Tibial nerve (tissue), 4 donors: Measurements from ENCODE around the gene PRKG1. TPM values are rescaled to one million over a fixed set of nuclear protein-coding genes. Genes with fewer than 3 reads are reported as not detected.

Source experiments
- DNase-seq, 2 donors: peaks; one replicate each; pipeline ENCODE4 v3.0.0-alpha.2; 2019; ENCODE audit warnings: low spot score in 2 of 2
- H3K27ac ChIP-seq, 4 donors: fragments of 200-600 bp; sonication (generic) in 3 of 4; one replicate each; pipeline ENCODE4 v1.5.1; 2017 to 2019; ENCODE audit warnings: mild to moderate bottlenecking in 1 of 4
- H3K27me3 ChIP-seq, 2 donors: fragments of 200-600 bp; sonication (generic) in 1 of 2; one replicate each; pipeline versions ENCODE4 v1.5.1 to v1.6.0; 2017 to 2019
- H3K36me3 ChIP-seq, 3 donors: fragments of 200-600 bp; sonication (generic); one replicate each; pipeline ENCODE4 v1.5.1; 2018 to 2019
- H3K4me1 ChIP-seq, 4 donors: fragments of 200-600 bp; sonication (generic) in 3 of 4; one replicate each; pipeline ENCODE4 v1.5.1; 2017 to 2019
- H3K4me3 ChIP-seq, 4 donors: fragments of 200-600 bp; sonication (generic) in 3 of 4; one replicate each; pipeline ENCODE4 v1.5.1; 2017 to 2019; ENCODE audit warnings: mild to moderate bottlenecking in 1 of 4, moderate library complexity in 1 of 4
- H3K9me3 ChIP-seq, 4 donors: fragments of 200-600 bp; sonication (generic) in 3 of 4; one replicate each; pipeline ENCODE4 v1.5.1; 2017 to 2019
- EP300 ChIP-seq, 2 donors: sonication (generic); formaldehyde crosslinking; IDR thresholded peaks; one replicate each; pipeline ENCODE4 v1.6.1; 2017; ENCODE audit warnings: antibody characterized with exemption in 2 of 2, mild to moderate bottlenecking in 1 of 2
- POLR2A ChIP-seq, 2 donors: fragments of 450-650 bp; IDR thresholded peaks; one replicate each; pipeline ENCODE4 v1.6.1; 2017; ENCODE audit warnings: antibody characterized with exemption in 2 of 2, mild to moderate bottlenecking in 2 of 2, moderate library complexity in 2 of 2
- WGBS, 2 donors: methylation state at CpG; one replicate each; pipeline ENCODE4 v1.1.5; 2018; 5-methylcytosine and 5-hydroxymethylcytosine counted together
- total RNA-seq, 4 donors: library from RNA; depleted of rRNA; stranded (reverse); fragments of >200 nt; gene quantifications; one replicate each; pipeline ENCODE4 v1.1.0, GENCODE V29; 2016
- TF ChIP-seq, protein P1 (sequence below), 5 experiments: fragments of 200-600 bp in 3 of 5; fragments of 450-650 bp in 2 of 5; sonication (generic) in 3 of 5; IDR thresholded peaks; one replicate each; pipeline ENCODE4 v1.5.1; 2016 to 2019; ENCODE audit warnings: antibody characterized with exemption in 5 of 5, mild to moderate bottlenecking in 3 of 5, moderate library complexity in 2 of 5

PRKG1 gene
- total RNA-seq, 4 donors from 2014 or later: 8.7 to 35.0 (median 14.8) TPM

DNA sequence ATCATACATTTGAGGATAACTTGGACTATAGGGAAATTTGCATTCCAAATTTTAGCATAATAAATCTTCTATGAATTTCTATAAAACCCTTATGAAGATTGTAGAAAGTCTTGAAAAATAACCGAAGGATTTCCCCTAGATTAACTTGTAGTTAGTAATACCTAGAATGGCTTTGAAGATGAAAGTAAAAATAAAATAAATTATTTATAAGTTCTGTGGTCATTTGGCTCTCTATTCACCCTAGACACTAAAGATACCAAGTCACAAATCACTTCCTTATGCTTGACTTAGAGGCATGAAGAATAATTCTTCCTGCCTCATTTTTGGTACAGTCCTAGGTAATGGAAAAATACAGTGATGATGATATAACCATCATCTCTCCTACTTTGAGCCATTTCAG lies 545.8 kb downstream of the PRKG1 start:
- Histone ChIP-seq H3K27me3 (no peaks in the 10 kb centered on the region), H3K4me3 (no peak overlapping the region), H3K36me3 (no peaks in the 10 kb centered on the region), H3K27ac (no peak overlapping the region), H3K9me3 (peaks cover 0 to 2% (median 0%) of the 10 kb centered on the region in 4 donors), H3K4me1 (no peaks in the 10 kb centered on the region)
- TF ChIP-seq EP300 (IDR thresholded peaks at IDR 0.05) (no peak), POLR2A (IDR thresholded peaks at IDR 0.05) (no peak)
- TF ChIP-seq, protein P1, sequence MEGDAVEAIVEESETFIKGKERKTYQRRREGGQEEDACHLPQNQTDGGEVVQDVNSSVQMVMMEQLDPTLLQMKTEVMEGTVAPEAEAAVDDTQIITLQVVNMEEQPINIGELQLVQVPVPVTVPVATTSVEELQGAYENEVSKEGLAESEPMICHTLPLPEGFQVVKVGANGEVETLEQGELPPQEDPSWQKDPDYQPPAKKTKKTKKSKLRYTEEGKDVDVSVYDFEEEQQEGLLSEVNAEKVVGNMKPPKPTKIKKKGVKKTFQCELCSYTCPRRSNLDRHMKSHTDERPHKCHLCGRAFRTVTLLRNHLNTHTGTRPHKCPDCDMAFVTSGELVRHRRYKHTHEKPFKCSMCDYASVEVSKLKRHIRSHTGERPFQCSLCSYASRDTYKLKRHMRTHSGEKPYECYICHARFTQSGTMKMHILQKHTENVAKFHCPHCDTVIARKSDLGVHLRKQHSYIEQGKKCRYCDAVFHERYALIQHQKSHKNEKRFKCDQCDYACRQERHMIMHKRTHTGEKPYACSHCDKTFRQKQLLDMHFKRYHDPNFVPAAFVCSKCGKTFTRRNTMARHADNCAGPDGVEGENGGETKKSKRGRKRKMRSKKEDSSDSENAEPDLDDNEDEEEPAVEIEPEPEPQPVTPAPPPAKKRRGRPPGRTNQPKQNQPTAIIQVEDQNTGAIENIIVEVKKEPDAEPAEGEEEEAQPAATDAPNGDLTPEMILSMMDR (IDR thresholded peaks at IDR 0.05): no peak
- no peak for DNase-seq
- WGBS, 2 donors: 91 to 93% methylated on average over 1 of the region's 1 CpG

DNA sequence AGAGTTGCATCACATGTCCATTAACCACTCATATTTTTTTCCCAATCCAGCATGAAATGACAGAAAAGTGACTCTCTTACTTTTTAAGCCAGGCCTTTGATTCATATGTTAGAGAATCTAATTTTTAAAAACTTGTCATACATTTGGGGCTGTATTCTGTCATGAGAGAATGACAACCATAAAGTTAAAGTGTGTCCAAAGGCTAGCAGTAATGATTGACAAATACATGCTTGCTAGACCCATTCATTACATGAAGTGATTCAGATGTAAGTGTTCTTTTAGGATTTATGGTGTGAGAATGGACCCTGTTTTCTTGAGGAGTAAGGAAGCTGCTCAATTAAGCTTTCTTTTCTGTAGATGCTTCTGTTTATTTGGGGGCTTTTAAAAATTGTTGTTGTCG lies 549.7 kb downstream of the PRKG1 start:
- no peaks in the 10 kb centered on the region for H3K27me3 ChIP-seq
- 57 to 67% methylated on average over 1 of the region's 1 CpG for WGBS, 2 donors
- TF ChIP-seq EP300 (IDR thresholded peaks at IDR 0.05) (no peak), POLR2A (IDR thresholded peaks at IDR 0.05) (no peak)
- TF ChIP-seq, protein P1 (IDR thresholded peaks at IDR 0.05): no peak
- H3K4me1 ChIP-seq: no peaks in the 10 kb centered on the region
- H3K9me3 ChIP-seq: no peaks in the 10 kb centered on the region
- no peak for DNase-seq
- H3K27ac ChIP-seq: no peak overlapping the region
- no peak overlapping the region for H3K4me3 ChIP-seq
- no peaks in the 10 kb centered on the region for H3K36me3 ChIP-seq

DNA sequence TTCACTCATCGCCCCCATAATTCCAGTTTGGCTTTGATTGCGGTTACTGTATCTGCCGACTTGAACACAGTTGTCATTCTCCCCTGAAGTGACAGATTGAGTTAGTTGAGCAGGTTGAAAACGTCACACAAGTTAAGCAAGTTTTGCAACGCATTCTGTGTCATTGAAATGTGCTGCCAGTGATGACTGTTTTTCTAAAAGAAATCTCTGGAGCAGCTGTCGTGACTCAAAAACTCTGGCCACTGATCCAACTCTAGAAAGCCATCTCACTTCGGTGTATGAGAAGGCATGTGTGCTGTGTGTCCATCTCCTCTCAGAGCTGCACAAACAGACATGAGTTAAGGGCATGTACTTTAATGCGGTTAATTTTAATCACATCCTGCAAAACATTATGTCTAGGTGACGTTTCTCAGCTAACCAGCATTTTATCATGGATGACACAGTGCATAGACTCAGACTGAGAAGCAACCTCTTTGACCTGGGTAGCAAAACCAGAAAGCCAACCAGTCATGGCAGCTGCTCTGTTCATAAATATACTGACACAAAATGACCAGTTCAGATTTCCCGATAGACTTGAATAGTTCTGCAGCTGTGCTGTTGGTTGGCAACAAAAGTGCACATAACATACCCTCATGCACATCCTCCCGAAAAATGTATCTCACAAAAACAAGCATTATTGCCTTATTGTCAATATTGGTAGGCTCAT lies 555.8 kb downstream of the PRKG1 start:
- H3K27ac ChIP-seq: no peak overlapping the region
- no peaks in the 10 kb centered on the region for H3K4me1 ChIP-seq
- DNase-seq: no peak
- no peak for TF ChIP-seq EP300 (IDR thresholded peaks at IDR 0.05)
- no peak for TF ChIP-seq POLR2A (IDR thresholded peaks at IDR 0.05)
- TF ChIP-seq, protein P1 (IDR thresholded peaks at IDR 0.05): no peak
- H3K4me3 ChIP-seq: no peak overlapping the region
- H3K36me3 ChIP-seq: no peaks in the 10 kb centered on the region
- WGBS, 2 donors: 85 to 90% methylated on average over 11 of the region's 11 CpGs
- H3K27me3 ChIP-seq: no peaks in the 10 kb centered on the region
- H3K9me3 ChIP-seq: no peaks in the 10 kb centered on the region

DNA sequence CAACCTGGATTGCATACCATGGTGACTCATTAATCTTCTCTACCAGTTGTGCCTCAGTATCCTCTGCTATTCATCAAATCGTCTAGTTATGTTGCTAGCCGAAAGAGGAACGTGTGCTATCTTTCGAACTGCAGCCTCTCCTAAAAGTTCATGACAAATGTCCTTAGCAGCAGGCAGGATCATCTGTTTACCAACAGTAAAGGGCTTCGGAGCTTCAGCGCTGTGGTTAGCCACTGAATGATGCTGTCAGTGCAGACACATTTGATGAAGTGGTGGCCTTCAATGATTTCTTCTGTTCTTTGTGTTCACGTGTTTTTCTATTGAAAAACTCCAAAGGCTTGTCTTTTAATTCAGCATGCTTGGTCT lies 556.3 kb downstream of the PRKG1 start:
- H3K9me3 ChIP-seq: no peaks in the 10 kb centered on the region
- no peak for TF ChIP-seq EP300 (IDR thresholded peaks at IDR 0.05)
- no peak for TF ChIP-seq POLR2A (IDR thresholded peaks at IDR 0.05)
- TF ChIP-seq, protein P1 (IDR thresholded peaks at IDR 0.05): no peak
- 88 to 89% methylated on average over 7 of the region's 7 CpGs for WGBS, 2 donors

DNA sequence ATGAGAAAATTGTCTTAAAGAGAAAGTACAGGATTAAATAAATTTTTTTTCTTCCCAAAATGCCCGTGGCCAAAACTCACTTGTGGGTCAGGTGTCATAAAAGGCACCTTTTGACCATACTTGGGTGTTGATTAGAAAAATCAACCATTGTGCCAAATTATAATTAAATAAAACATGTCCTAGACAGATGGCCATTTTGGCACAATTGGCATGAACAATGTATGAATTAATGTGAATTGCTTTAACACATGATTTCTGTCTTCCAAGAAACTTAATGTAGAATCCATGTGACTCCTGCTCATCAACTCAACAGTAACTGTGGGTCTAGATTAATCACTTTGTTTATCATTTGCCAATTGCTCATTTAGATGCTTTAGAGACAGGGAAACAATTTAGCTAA lies 561.1 kb downstream of the PRKG1 start:
- no peaks in the 10 kb centered on the region for H3K27me3 ChIP-seq
- no peak overlapping the region for H3K4me3 ChIP-seq
- H3K36me3 ChIP-seq: no peaks in the 10 kb centered on the region
- TF ChIP-seq EP300 (IDR thresholded peaks at IDR 0.05): no peak
- TF ChIP-seq POLR2A (IDR thresholded peaks at IDR 0.05): no peak
- TF ChIP-seq, protein P1 (IDR thresholded peaks at IDR 0.05): no peak
- no peak overlapping the region for H3K27ac ChIP-seq
- no peaks in the 10 kb centered on the region for H3K4me1 ChIP-seq
- WGBS, 2 donors: 87 to 88% methylated on average over 1 of the region's 1 CpG
- DNase-seq: no peak
- H3K9me3 ChIP-seq: no peaks in the 10 kb centered on the region

More for the DNA sequence above, 556.3 kb downstream of the PRKG1 start:
- Histone ChIP-seq H3K27ac (no peak overlapping the region), H3K36me3 (no peaks in the 10 kb centered on the region), H3K4me1 (no peaks in the 10 kb centered on the region), H3K4me3 (no peak overlapping the region), H3K27me3 (no peaks in the 10 kb centered on the region)
- DNase-seq: no peak
